WTC11 (cell line): ENCODE measurements around the gene FAM47E. TPM values are rescaled to one million over a fixed set of nuclear protein-coding genes. Genes with fewer than 3 reads are reported as not detected.

Experiments
- ATAC-seq: fragments of 200-7000 bp; cut with Tn5 transposase; 2 replicates; pipeline ENCODE4 v1.10.0; 2021; ENCODE audit warnings: mild to moderate bottlenecking, moderate library complexity
- CTCF ChIA-PET: fragments of 300-600 bp; sonication (Branson Sonifier 250); formaldehyde crosslinking; loops from one replicate; lab custom pipeline; 2021; ENCODE audit warnings: antibody characterized with exemption; lab: Charles Lee
- POLR2A ChIA-PET: fragments of 350-600 bp; sonication (Branson Sonifier 250); formaldehyde crosslinking; loops from one replicate; lab custom pipeline; 2021; ENCODE audit warnings: antibody characterized with exemption; lab: Charles Lee
- DNase-seq: peaks from one replicate; pipeline ENCODE4 v3.0.0; 2021; ENCODE audit warnings: low spot score
- H3K27ac Mint-ChIP-seq: 2 replicates; pipeline ENCODE4 v1.8.0; 2021; ENCODE audit warnings: mixed read lengths
- H3K27me3 Mint-ChIP-seq: 2 replicates; pipeline ENCODE4 v1.8.0; 2021; ENCODE audit warnings: low read depth, mild to moderate bottlenecking, moderate library complexity, mixed read lengths
- H3K36me3 Mint-ChIP-seq: 2 replicates; pipeline ENCODE4 v1.8.0; 2021; ENCODE audit warnings: mixed read lengths
- H3K4me1 Mint-ChIP-seq: 2 replicates; pipeline ENCODE4 v1.8.0; 2022; ENCODE audit warnings: mixed read lengths
- H3K4me3 Mint-ChIP-seq: 2 replicates; pipeline ENCODE4 v1.8.0; 2021; ENCODE audit warnings: mild to moderate bottlenecking, moderate library complexity, mixed read lengths
- H3K9me3 Mint-ChIP-seq: 2 replicates; pipeline ENCODE4 v1.8.0; 2021; ENCODE audit warnings: mixed read lengths
- AR ChIP-seq: fragments of 250-450 bp; sonication (Bioruptor Pico); IDR thresholded peaks from 2 replicates; pipeline ENCODE4 v1.9.0; 2021; ENCODE audit warnings: mild to moderate bottlenecking
- ATF2 ChIP-seq: sonication (generic); formaldehyde crosslinking; IDR thresholded peaks from 2 replicates; pipeline ENCODE4 v1.8.1; 2022; ENCODE audit warnings: low read depth, missing genetic modification reagents, borderline replicate concordance
- CBFB ChIP-seq: sonication (generic); formaldehyde crosslinking; IDR thresholded peaks from 2 replicates; pipeline ENCODE4 v1.8.1; 2022; ENCODE audit warnings: mild to moderate bottlenecking, low read depth, missing genetic modification reagents
- CREB1 ChIP-seq: sonication (generic); formaldehyde crosslinking; IDR thresholded peaks from 2 replicates; pipeline ENCODE4 v1.8.0; 2023; ENCODE audit warnings: mild to moderate bottlenecking, missing genetic modification reagents
- FOXJ3 ChIP-seq: sonication (generic); formaldehyde crosslinking; IDR thresholded peaks from 2 replicates; pipeline ENCODE4 v1.9.0; 2021; ENCODE audit warnings: missing genetic modification reagents, mild to moderate bottlenecking, borderline replicate concordance
- FOXK1 ChIP-seq: sonication (generic); formaldehyde crosslinking; IDR thresholded peaks from 2 replicates; pipeline ENCODE4 v1.8.0; 2022; ENCODE audit warnings: mild to moderate bottlenecking, moderate library complexity, missing genetic modification reagents
- GRHL2 ChIP-seq: fragments of 250-450 bp; sonication (Bioruptor Pico); IDR thresholded peaks from 2 replicates; pipeline ENCODE4 v1.8.0; 2022; ENCODE audit warnings: mild to moderate bottlenecking, moderate library complexity; ENCODE audit not compliant: insufficient replicate concordance, severe bottlenecking
- MAX ChIP-seq: sonication (generic); formaldehyde crosslinking; IDR thresholded peaks from 2 replicates; pipeline ENCODE4 v1.8.0; 2022; ENCODE audit warnings: mild to moderate bottlenecking, missing genetic modification reagents
- NR3C1 ChIP-seq: sonication (generic); formaldehyde crosslinking; conservative IDR thresholded peaks from 2 replicates; pipeline ENCODE4 v1.8.1; 2023; ENCODE audit warnings: low read depth, mild to moderate bottlenecking, missing genetic modification reagents
- OVOL2 ChIP-seq: fragments of 250-450 bp; sonication (Bioruptor Pico); IDR thresholded peaks from 2 replicates; pipeline ENCODE4 v1.9.0; 2021; ENCODE audit warnings: mild to moderate bottlenecking, borderline replicate concordance
- RELA ChIP-seq: sonication (generic); formaldehyde crosslinking; IDR thresholded peaks from 2 replicates; pipeline ENCODE4 v1.8.1; 2022; ENCODE audit warnings: missing genetic modification reagents, mild to moderate bottlenecking, borderline replicate concordance
- TP53 ChIP-seq: sonication (generic); formaldehyde crosslinking; IDR thresholded peaks from 2 replicates; pipeline ENCODE4 v1.8.1; 2023; ENCODE audit warnings: mild to moderate bottlenecking, missing genetic modification reagents
- ZNF317 ChIP-seq: sonication (generic); formaldehyde crosslinking; IDR thresholded peaks from 2 replicates; pipeline ENCODE4 v1.8.1; 2023; ENCODE audit warnings: low read depth, mild to moderate bottlenecking, moderate library complexity, missing genetic modification reagents, borderline replicate concordance
- ZNF396 ChIP-seq: fragments of 250-450 bp; sonication (Bioruptor Pico); IDR thresholded peaks from 2 replicates; pipeline ENCODE4 v1.8.0; 2021; ENCODE audit warnings: mild to moderate bottlenecking, moderate library complexity, borderline replicate concordance
- ZNF532 ChIP-seq: fragments of 250-450 bp; sonication (Bioruptor Pico); IDR thresholded peaks from 2 replicates; pipeline ENCODE4 v1.9.0; 2021; ENCODE audit warnings: mild to moderate bottlenecking, borderline replicate concordance
- total RNA-seq: library from RNA; stranded (reverse); gene quantifications from 3 replicates; pipeline ENCODE4 v1.2.3, GENCODE V29; 2021
- TF ChIP-seq, protein P1 (sequence below): sonication (generic); formaldehyde crosslinking; IDR thresholded peaks from 2 replicates; pipeline ENCODE4 v1.8.0; 2022; ENCODE audit warnings: mild to moderate bottlenecking, missing genetic modification reagents
- TF ChIP-seq, protein P2 (sequence below): fragments of 250-450 bp; sonication (Bioruptor Pico); IDR thresholded peaks from 2 replicates; pipeline ENCODE4 v1.9.0; 2021; ENCODE audit warnings: moderate library complexity, mild to moderate bottlenecking, inconsistent platforms, borderline replicate concordance

FAM47E gene
- total RNA-seq, 1 experiment from 2014 or later = 1.4 TPM

DNA sequence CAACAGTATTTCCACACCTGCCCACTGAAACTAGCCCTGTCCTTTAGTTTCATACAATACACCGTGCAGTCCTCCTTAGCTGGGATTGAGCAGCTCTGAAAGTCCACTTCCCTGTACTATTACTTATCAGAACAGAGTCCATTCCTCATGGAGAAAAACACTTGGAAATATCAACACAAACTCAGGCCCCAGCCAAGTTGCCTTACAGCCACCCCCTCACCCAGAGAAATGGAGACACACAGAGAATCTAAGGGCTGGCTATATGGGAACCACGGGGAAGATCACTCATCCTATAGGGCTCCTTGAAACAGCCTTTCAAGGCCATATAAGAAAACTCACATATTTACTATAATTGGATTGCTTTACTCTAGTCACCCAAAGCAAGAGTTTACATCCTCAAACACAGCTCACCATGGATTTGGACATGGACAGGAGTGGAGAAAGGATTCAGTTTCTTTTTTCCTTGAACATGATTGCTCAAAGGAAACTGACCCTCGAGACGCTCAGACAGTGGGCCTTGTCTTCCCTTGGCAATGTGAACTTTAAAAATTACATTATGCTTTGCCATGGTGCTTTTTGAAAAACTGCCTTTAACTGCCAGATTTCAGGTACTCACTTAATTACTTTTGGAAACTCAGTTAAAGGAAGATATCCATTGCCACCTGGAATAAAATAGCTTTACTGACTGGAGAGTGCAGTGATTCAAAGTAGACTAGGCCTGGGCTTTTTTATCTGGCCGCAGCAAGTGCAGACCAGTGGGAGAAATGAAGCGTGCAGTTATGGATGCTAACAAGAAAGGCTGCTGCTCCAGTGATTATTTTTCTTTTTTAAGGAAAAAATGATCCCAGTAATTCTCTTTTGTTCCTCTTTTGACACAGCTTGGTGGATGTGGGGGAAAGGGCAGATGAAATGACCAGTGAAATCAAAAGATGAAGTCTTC lies 39.5 kb upstream of the FAM47E start (continued):
- no peak for TF ChIP-seq AR (CRISPR knock-in tag)
- TF ChIP-seq ATF2 = no peak

- no peaks in the 10 kb centered on the region for H3K36me3 Mint-ChIP-seq
- ChIA-PET CTCF (interaction anchor here (1.4 to 1.6 kb wide), 2 partner anchors 14 to 33 kb away, joined by 4 to 9 read pairs; no protein-coding TSS in a partner anchor), POLR2A (interaction anchor here (0.7 to 1.0 kb wide), 3 partner anchors 32 to 220 kb away, joined by 3 read pairs; partner anchors contain the start of gene STBD1)
- ATAC-seq = peak; percentile 57
- TF ChIP-seq FOXJ3 (no peak), GRHL2 (CRISPR knock-in tag) (no peak)
- H3K4me1 Mint-ChIP-seq = peaks cover 52% of the 10 kb centered on the region
- H3K9me3 Mint-ChIP-seq = no peaks in the 10 kb centered on the region
- DNase-seq = no peak
- H3K27me3 Mint-ChIP-seq = peaks cover 19% of the 10 kb centered on the region
- H3K27ac Mint-ChIP-seq = peak overlapping the region; percentile 94; the same call in 1 of the 2 replicates
- H3K4me3 Mint-ChIP-seq = peak overlapping the region; percentile 91
These were observed 38.6 kb upstream of the FAM47E start for GRCh38 chr4:76212851-76213414.

DNA sequence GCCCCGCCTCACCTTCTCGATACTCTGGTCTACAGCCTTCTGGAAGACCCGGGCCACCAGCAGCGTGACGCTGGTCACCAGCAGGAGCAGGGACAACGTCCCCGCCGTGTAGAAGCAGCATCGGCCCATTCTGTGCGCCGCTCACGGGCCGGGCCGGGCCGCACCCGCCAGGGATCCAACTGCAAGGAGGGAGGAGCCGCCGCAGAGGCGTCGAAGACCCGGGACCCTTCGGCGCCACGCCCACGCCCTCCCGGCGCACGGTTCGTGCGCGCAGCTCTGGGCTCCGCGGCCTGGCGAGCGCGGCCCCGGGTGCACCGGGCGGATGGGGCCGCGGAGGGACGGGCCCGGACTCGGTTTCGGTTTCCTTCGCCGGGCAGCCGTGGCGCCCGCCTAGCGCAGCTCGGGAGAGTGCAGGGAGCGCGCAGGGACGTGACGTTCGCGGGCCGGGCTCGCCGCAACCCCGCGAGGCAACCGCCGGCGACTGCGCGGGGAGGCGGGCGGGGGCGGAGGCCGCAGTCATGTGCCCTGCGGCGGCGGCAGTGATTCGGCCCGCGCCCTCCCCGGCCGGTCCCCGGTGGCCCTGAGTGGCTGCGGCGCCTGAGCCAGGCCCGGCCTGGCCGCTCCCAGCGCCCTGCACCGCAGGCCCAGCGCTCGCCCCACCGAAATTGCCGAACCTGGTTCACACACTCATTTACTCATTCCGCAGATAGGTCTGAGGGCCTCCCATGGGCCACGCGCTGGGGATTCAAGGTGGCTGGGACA lies 37.9 kb upstream of the FAM47E start, which contains the start of gene SCARB2:
TSS of gene SCARB2 (minus strand) at position 410 of the 762 bp plus-strand sequence. CDS start at position 129, 281 bp downstream.
- H3K27ac Mint-ChIP-seq = peak within 1 kb of the TSS; percentile 96
- ChIA-PET POLR2A (interaction anchor here (0.7 to 1.0 kb wide), 3 partner anchors 31 to 220 kb away, joined by 3 read pairs; partner anchors contain the start of gene STBD1), CTCF (interaction anchor here (1.2 to 1.6 kb wide), 4 partner anchors 14 to 164 kb away, joined by 3 to 9 read pairs (median 4); no protein-coding TSS in a partner anchor)
- no peaks in the 10 kb centered on the region for H3K36me3 Mint-ChIP-seq
- H3K4me1 Mint-ChIP-seq = peaks cover 45% of the 10 kb centered on the region
- peaks cover 19% of the 10 kb centered on the region for H3K27me3 Mint-ChIP-seq
- DNase-seq (peak; percentile 79), ATAC-seq (peak; percentile 86)
- no peaks in the 10 kb centered on the region for H3K9me3 Mint-ChIP-seq
- peak within 1 kb of the TSS; percentile 91 for H3K4me3 Mint-ChIP-seq
- TF ChIP-seq NR3C1 (CRISPR knock-in tag) (no peak), ZNF532 (no peak), ZNF396 (CRISPR knock-in tag) (no peak), FOXK1 (CRISPR knock-in tag) (peak; percentile 75; the same call in 1 of the 2 replicates), MAX (CRISPR knock-in tag) (no peak; the same call in 1 of the 2 replicates), OVOL2 (CRISPR knock-in tag) (no peak), CBFB (peak; percentile 68), ZNF317 (CRISPR knock-in tag) (peak; percentile 35; the same call in 1 of the 2 replicates), CREB1 (no peak), TP53 (CRISPR knock-in tag) (no peak), RELA (CRISPR knock-in tag) (0 out of 2 replicates have a peak, but pooled peaks have one; percentile 40)
- TF ChIP-seq, protein P1, sequence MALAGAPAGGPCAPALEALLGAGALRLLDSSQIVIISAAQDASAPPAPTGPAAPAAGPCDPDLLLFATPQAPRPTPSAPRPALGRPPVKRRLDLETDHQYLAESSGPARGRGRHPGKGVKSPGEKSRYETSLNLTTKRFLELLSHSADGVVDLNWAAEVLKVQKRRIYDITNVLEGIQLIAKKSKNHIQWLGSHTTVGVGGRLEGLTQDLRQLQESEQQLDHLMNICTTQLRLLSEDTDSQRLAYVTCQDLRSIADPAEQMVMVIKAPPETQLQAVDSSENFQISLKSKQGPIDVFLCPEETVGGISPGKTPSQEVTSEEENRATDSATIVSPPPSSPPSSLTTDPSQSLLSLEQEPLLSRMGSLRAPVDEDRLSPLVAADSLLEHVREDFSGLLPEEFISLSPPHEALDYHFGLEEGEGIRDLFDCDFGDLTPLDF (CRISPR knock-in tag) = no peak
- TF ChIP-seq, protein P2, sequence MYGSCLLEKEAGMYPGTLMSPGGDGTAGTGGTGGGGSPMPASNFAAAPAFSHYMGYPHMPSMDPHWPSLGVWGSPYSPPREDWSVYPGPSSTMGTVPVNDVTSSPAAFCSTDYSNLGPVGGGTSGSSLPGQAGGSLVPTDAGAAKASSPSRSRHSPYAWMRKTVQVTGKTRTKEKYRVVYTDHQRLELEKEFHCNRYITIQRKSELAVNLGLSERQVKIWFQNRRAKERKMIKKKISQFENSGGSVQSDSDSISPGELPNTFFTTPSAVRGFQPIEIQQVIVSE = no peak
